T follicular helper cell (primary cell): ENCODE results near the gene KLHL3.

Source experiments
- DNase-seq: peaks from one replicate; pipeline ENCODE4 v3.0.0-alpha.2; 2020; ENCODE audit warnings: low read depth

KLHL3 gene

GRCh38 chr5:137632716-137633115 is 103.2 kb downstream of the KLHL3 start:
- DNase-seq = no peak

- no peak for DNase-seq
Observed at GRCh38 chr5:137631453-137631852, 104.4 kb downstream of the KLHL3 start.

- DNase-seq = no peak
Observed at GRCh38 chr5:137630972-137631370, 104.9 kb downstream of the KLHL3 start.

- no peak for DNase-seq
Observed at GRCh38 chr5:137630216-137630971, 105.5 kb downstream of the KLHL3 start.

- no peak for DNase-seq
Observed at GRCh38 chr5:137629646-137630045, 106.2 kb downstream of the KLHL3 start.

- no peak for DNase-seq
Observed at GRCh38 chr5:137627706-137628105, 108.2 kb downstream of the KLHL3 start.

GRCh38 chr5:137627293-137627692 is 108.6 kb downstream of the KLHL3 start:
- DNase-seq = no peak

GRCh38 chr5:137624786-137625349 is 111.0 kb downstream of the KLHL3 start:
- no peak for DNase-seq

GRCh38 chr5:137622850-137623249 is 113.0 kb downstream of the KLHL3 start:
- DNase-seq = no peak

GRCh38 chr5:137621861-137622823 is 113.7 kb downstream of the KLHL3 start:
- no peak for DNase-seq

- no peak for DNase-seq
Observed at GRCh38 chr5:137621306-137621705, 114.6 kb downstream of the KLHL3 start.

GRCh38 chr5:137619191-137619870 is 116.6 kb downstream of the KLHL3 start:
- no peak for DNase-seq

- DNase-seq = no peak
Observed at GRCh38 chr5:137618476-137618875, 117.4 kb downstream of the KLHL3 start.

GRCh38 chr5:137617528-137618205 is 118.2 kb downstream of the KLHL3 start:
- no peak for DNase-seq

- DNase-seq = no peak
Observed at GRCh38 chr5:137616046-137616445, 119.8 kb downstream of the KLHL3 start.

- DNase-seq = no peak
Observed at GRCh38 chr5:137615171-137615775, 120.6 kb downstream of the KLHL3 start.

GRCh38 chr5:137613554-137614265 is 122.2 kb downstream of the KLHL3 start:
- DNase-seq = no peak

GRCh38 chr5:137612576-137612975 is 123.3 kb downstream of the KLHL3 start:
- DNase-seq = no peak

GRCh38 chr5:137611794-137612435 is 124.0 kb downstream of the KLHL3 start:
- no peak for DNase-seq
